Retinal pigment epithelial cell (primary cell): ENCODE measurements around the gene MET.

ENCODE experiments used
- DNase-seq: peaks from one replicate; pipeline ENCODE4 v3.0.0-alpha.2; 2010; ENCODE audit warnings: low read depth
- H3K4me3 ChIP-seq: 2 replicates; pipeline ENCODE4 v1.5.1; 2011; ENCODE audit warnings: mild to moderate bottlenecking, low read length, control low read depth, moderate library complexity
- CTCF ChIP-seq: conservative IDR thresholded peaks from 2 replicates; pipeline ENCODE4 v1.5.1; 2011; ENCODE audit warnings: low read depth, low read length, control low read depth, inconsistent platforms

MET gene

GRCh38 chr7:116687801-116688201, 15.8 kb downstream of the MET start:
- DNase-seq, result peak; percentile 54
- TF ChIP-seq CTCF, result no peak
- no peak overlapping the region for H3K4me3 ChIP-seq

- TF ChIP-seq CTCF, result no peak
- DNase-seq, result no peak
- no peak overlapping the region for H3K4me3 ChIP-seq
Observed at GRCh38 chr7:116689790-116690259, 17.8 kb downstream of the MET start.

- H3K4me3 ChIP-seq, result no peak overlapping the region
- DNase-seq, result no peak
- TF ChIP-seq CTCF, result no peak
Observed at GRCh38 chr7:116691664-116692063, 19.7 kb downstream of the MET start.

- no peak overlapping the region for H3K4me3 ChIP-seq
- DNase-seq, result no peak
- no peak for TF ChIP-seq CTCF
Observed at GRCh38 chr7:116692401-116693308, 20.7 kb downstream of the MET start.

GRCh38 chr7:116696707-116697106, 24.7 kb downstream of the MET start:
- DNase-seq, result no peak
- no peak for TF ChIP-seq CTCF

GRCh38 chr7:116697152-116697551, 25.2 kb downstream of the MET start:
- no peak overlapping the region for H3K4me3 ChIP-seq
- DNase-seq, result no peak
- TF ChIP-seq CTCF, result no peak

More at GRCh38 chr7:116696707-116697106, 24.7 kb downstream of the MET start:
- no peak overlapping the region for H3K4me3 ChIP-seq

GRCh38 chr7:116697761-116698160, 25.8 kb downstream of the MET start:
- no peak overlapping the region for H3K4me3 ChIP-seq
- TF ChIP-seq CTCF, result no peak
- DNase-seq, result no peak
